NT2/D1 (cell line): Measurements from ENCODE around the gene RNF220.

Experiments used
- SUZ12 ChIP-seq: IDR thresholded peaks from 2 replicates; pipeline ENCODE4 v1.6.1; 2011; ENCODE audit not compliant: insufficient read length, insufficient read depth; ENCODE audit errors: extremely low read depth
- YY1 ChIP-seq: IDR thresholded peaks from 2 replicates; pipeline ENCODE4 v1.6.1; 2011; ENCODE audit not compliant: insufficient read length, insufficient read depth
- ZNF274 ChIP-seq: IDR thresholded peaks from 2 replicates; pipeline ENCODE4 v1.6.1; 2011; ENCODE audit warnings: mild to moderate bottlenecking, low read depth, low read length

GRCh38 chr1:44631647-44632539 is 226.8 kb downstream of the RNF220 start:
- TF ChIP-seq ZNF274 (no peak), YY1 (peak; percentile 83), SUZ12 (no peak)
